Measurements from ENCODE around the gene HIVEP3. TPM values are rescaled to one million over a fixed set of nuclear protein-coding genes. Genes with fewer than 3 reads are reported as not detected.

HIVEP3 gene
- total and polyA plus RNA-seq, 2 donors (not counting 1 experiment from before 2014, with no cell fraction given) = 2.0 to 5.1 TPM

GRCh38 chr1:41804176-41804575 lies 114.5 kb downstream of the HIVEP3 start:
- intact Hi-C loops (cut with micrococcal nuclease) = loop anchor here (5.0 kb wide), 4 partner anchors 52 to 232 kb away; no protein-coding TSS in a partner anchor
- H3K4me1 Mint-ChIP-seq = peaks cover 76% of the 10 kb centered on the region
- H3K36me3 ChIP-seq (replicated peaks in 1 of 2; ENCODE audit: control extremely low read depth in 1 of 2, control insufficient read depth in 1 of 2, extremely low read depth in 1 of 2, insufficient read depth in 2 of 2, low read length in 1 of 2) = no peaks in the 10 kb centered on the region
- TF ChIP-seq EZH2 (IDR thresholded peaks at IDR 0.05; ENCODE audit: borderline replicate concordance, insufficient read depth, low read depth, low read length, poor library complexity, severe bottlenecking) (no peak), CTCF (IDR thresholded peaks at IDR 0.05) (no peak)
- H3K4me3 Mint-ChIP-seq = peak overlapping the region; percentile 0
- H3K27me3 Mint-ChIP-seq = no peaks in the 10 kb centered on the region
- ChIA-PET CTCF (interaction anchor here (0.9 to 2.5 kb wide), 8 partner anchors 10 to 230 kb away, joined by 3 to 15 read pairs (median 4); no protein-coding TSS in a partner anchor), POLR2A (no interaction called here)
- H3K79me2 ChIP-seq (ENCODE audit: control insufficient read depth, insufficient read depth, low read length) = no peaks in the 10 kb centered on the region
- H3K9ac ChIP-seq (ENCODE audit: low read length) = no peak overlapping the region
- H3K27ac Mint-ChIP-seq = no peak overlapping the region
- no peak overlapping the region for H2AFZ ChIP-seq (ENCODE audit: insufficient read depth, low read depth, low read length, poor library complexity, severe bottlenecking)
- H4K20me1 ChIP-seq (ENCODE audit: control insufficient read depth, insufficient read depth, low read length, poor library complexity, severe bottlenecking) = no peaks in the 10 kb centered on the region
- ATAC-seq (ENCODE audit: low read depth) (no peak), DNase-seq (peak; percentile 48)
- H3K4me3 ChIP-seq (ENCODE audit: control extremely low read depth in 1 of 5, extremely low read depth in 1 of 5, insufficient read depth in 1 of 5, low read depth in 2 of 5, low read length in 4 of 5) = no peak overlapping the region
- peak overlapping the region; percentile 60 for H3K4me2 ChIP-seq (replicated peaks; ENCODE audit: low read depth, low read length, poor library complexity, severe bottlenecking)
- H3K9me3 Mint-ChIP-seq (ENCODE audit: insufficient read depth) = no peaks in the 10 kb centered on the region
- peaks cover 69 to 82% of the 10 kb centered on the region in 2 donors for H3K4me1 ChIP-seq (ENCODE audit: control insufficient read depth in 2 of 2, insufficient read depth in 2 of 2, low read length in 2 of 2)
- H3K27ac ChIP-seq (ENCODE audit: low read length in 2 of 2) = no peak overlapping the region
- WGBS (ENCODE audit: insufficient coverage) = 34% methylated on average over 3 of the region's 5 CpGs
- no peaks in the 10 kb centered on the region for H3K27me3 ChIP-seq (replicated peaks in 1 of 4; ENCODE audit: control extremely low read depth in 1 of 4, control insufficient read depth in 3 of 4, insufficient read depth in 4 of 4, low read length in 3 of 4)
- peaks cover 0 to 4% (median 0%) of the 10 kb centered on the region in 3 donors for H3K9me3 ChIP-seq (ENCODE audit: control extremely low read depth in 1 of 3, control insufficient read depth in 2 of 3, insufficient read depth in 1 of 3, low read length in 2 of 3)

- TF ChIP-seq CTCF (IDR thresholded peaks at IDR 0.05) (no peak), EZH2 (IDR thresholded peaks at IDR 0.05; ENCODE audit: borderline replicate concordance, insufficient read depth, low read depth, low read length, poor library complexity, severe bottlenecking) (no peak)
- intact Hi-C loops (cut with micrococcal nuclease) = loop anchor here (5.0 kb wide), 4 partner anchors 51 to 231 kb away; no protein-coding TSS in a partner anchor
- ATAC-seq (ENCODE audit: low read depth) = no peak
- Mint-ChIP-seq H3K27ac (peak overlapping the region; percentile 84), H3K4me1 (peaks cover 76% of the 10 kb centered on the region), H3K9me3 (ENCODE audit: insufficient read depth) (no peaks in the 10 kb centered on the region), H3K27me3 (no peaks in the 10 kb centered on the region), H3K4me3 (peak overlapping the region; percentile 71)
- ChIA-PET POLR2A (no interaction called here), CTCF (interaction anchor here (1.2 to 2.5 kb wide), 7 partner anchors 10 to 229 kb away, joined by 3 to 15 read pairs (median 4); no protein-coding TSS in a partner anchor)
- Histone ChIP-seq H3K27ac (ENCODE audit: low read length in 2 of 2) (peak overlapping the region; percentile 56 to 70), H3K4me2 (replicated peaks; ENCODE audit: low read depth, low read length, poor library complexity, severe bottlenecking) (peak overlapping the region; percentile 60), H2AFZ (ENCODE audit: insufficient read depth, low read depth, low read length, poor library complexity, severe bottlenecking) (peak overlapping the region; percentile 9), H3K79me2 (ENCODE audit: control insufficient read depth, insufficient read depth, low read length) (no peaks in the 10 kb centered on the region), H3K9ac (ENCODE audit: low read length) (peak overlapping the region; percentile 9), H3K4me3 (ENCODE audit: control extremely low read depth in 1 of 5, extremely low read depth in 1 of 5, insufficient read depth in 1 of 5, low read depth in 2 of 5, low read length in 4 of 5) (peak overlapping the region in 1 of 5 experiments; percentile 16), H4K20me1 (ENCODE audit: control insufficient read depth, insufficient read depth, low read length, poor library complexity, severe bottlenecking) (no peaks in the 10 kb centered on the region), H3K9me3 (ENCODE audit: control extremely low read depth in 1 of 3, control insufficient read depth in 2 of 3, insufficient read depth in 1 of 3, low read length in 2 of 3) (peaks cover 0 to 4% (median 0%) of the 10 kb centered on the region in 3 donors), H3K27me3 (replicated peaks in 1 of 4; ENCODE audit: control extremely low read depth in 1 of 4, control insufficient read depth in 3 of 4, insufficient read depth in 4 of 4, low read length in 3 of 4) (no peaks in the 10 kb centered on the region), H3K4me1 (ENCODE audit: control insufficient read depth in 2 of 2, insufficient read depth in 2 of 2, low read length in 2 of 2) (peaks cover 69 to 82% of the 10 kb centered on the region in 2 donors), H3K36me3 (replicated peaks in 1 of 2; ENCODE audit: control extremely low read depth in 1 of 2, control insufficient read depth in 1 of 2, extremely low read depth in 1 of 2, insufficient read depth in 2 of 2, low read length in 1 of 2) (no peaks in the 10 kb centered on the region)
- 48% methylated on average over 4 of the region's 4 CpGs for WGBS (ENCODE audit: insufficient coverage)
- DNase-seq = no peak
Measured at GRCh38 chr1:41803656-41804055, 115.1 kb downstream of the HIVEP3 start.
